ENCODE measurements around the gene E4F1. TPM values are rescaled to one million over a fixed set of nuclear protein-coding genes. Genes with fewer than 3 reads are reported as not detected.

E4F1 gene
- total and polyA plus RNA-seq, 2 donors (not counting 3 experiments of a cell fraction or from before 2014, with no cell fraction given), result 28.6 to 32.7 TPM

DNA sequence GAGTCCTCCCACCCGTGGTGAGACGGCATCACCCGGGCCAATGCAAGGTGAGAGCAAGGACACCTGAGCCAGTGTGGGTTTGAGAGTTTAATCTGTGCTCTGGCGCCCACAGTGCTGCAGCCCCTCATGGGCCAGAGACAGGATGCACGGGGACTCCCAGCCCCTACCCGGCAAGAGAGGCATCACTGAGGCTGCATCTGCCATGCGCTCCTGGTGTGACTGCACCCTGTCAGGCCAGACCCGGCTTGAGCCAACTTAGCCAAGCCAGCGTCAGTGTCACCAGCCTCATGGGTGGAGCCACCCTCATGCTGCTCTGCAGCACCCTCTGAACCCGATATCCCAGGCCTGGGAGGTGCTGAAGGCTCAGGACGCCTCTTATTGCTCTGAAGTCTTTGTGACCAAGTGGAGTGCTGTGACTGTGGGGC lies 11.5 kb upstream of the E4F1 start:
- CTCF ChIA-PET, result no interaction called here
- POLR2A ChIA-PET, result interaction anchor here (2.1 kb wide), 1 partner anchor 57 kb away, joined by 9 read pairs; the partner anchor contains the start of gene TRAF7
- Histone ChIP-seq H3K4me2 (ENCODE audit: insufficient read depth, low read length) (no peak overlapping the region), H3K4me1 (ENCODE audit: control insufficient read depth, extremely low read depth, insufficient read depth, low read length) (peaks cover 15% of the 10 kb centered on the region), H3K36me3 (ENCODE audit: control insufficient read depth in 2 of 2, extremely low read depth in 1 of 2, insufficient read depth in 2 of 2, low read length in 2 of 2) (peaks cover 0 to 19% of the 10 kb centered on the region in 2 experiments), H3K27me3 (ENCODE audit: control insufficient read depth in 2 of 2, insufficient read depth in 2 of 2, low read length in 2 of 2) (no peaks in the 10 kb centered on the region), H2AFZ (ENCODE audit: low read depth, low read length) (no peak overlapping the region), H3K9ac (replicated peaks; ENCODE audit: extremely low read depth, insufficient read depth, low read length) (no peak overlapping the region), H3K79me2 (ENCODE audit: control insufficient read depth, insufficient read depth, low read length) (peaks cover 25% of the 10 kb centered on the region), H4K20me1 (replicated peaks; ENCODE audit: control insufficient read depth, extremely low read depth, insufficient read depth, low read length) (no peaks in the 10 kb centered on the region), H3K9me3 (replicated peaks; ENCODE audit: control insufficient read depth, insufficient read depth, low read length) (no peaks in the 10 kb centered on the region), H3K4me3 (replicated peaks in 1 of 3; ENCODE audit: insufficient read depth in 1 of 3, low read depth in 1 of 3, low read length in 3 of 3) (no peak overlapping the region), H3K9me1 (replicated peaks; ENCODE audit: control insufficient read depth, extremely low read depth, insufficient read depth, low read length) (no peaks in the 10 kb centered on the region), H3K27ac (ENCODE audit: insufficient read depth, low read depth, low read length) (no peak overlapping the region)
- no TSS peak for BruUV-seq (replicated peaks)
- dilution Hi-C loops (cut with MboI; ENCODE audit: extremely low pct_ligation_motif_present, low sequenced_read_pairs), result no loop called here
- DNase-seq (ENCODE audit: low read depth, low spot score) (no peak), FAIRE-seq (no peak)
- intact Hi-C loops (cut with micrococcal nuclease), result no loop called here
- TF ChIP-seq EZH2 (IDR thresholded peaks at IDR 0.05; ENCODE audit: borderline replicate concordance, low read depth, low read length, severe bottlenecking), result no peak
- TF ChIP-seq MYC (IDR thresholded peaks at IDR 0.05; ENCODE audit: low read depth, low read length), result no peak
- no peak for TF ChIP-seq FOS (IDR thresholded peaks at IDR 0.05; ENCODE audit: borderline replicate concordance, insufficient read depth, low read length)
- TF ChIP-seq POLR2AphosphoS5 (IDR thresholded peaks at IDR 0.05; ENCODE audit: insufficient read depth, low read depth, low read length), result no peak
- TF ChIP-seq POLR2A (IDR thresholded peaks at IDR 0.05; ENCODE audit: low read depth, low read length), result no peak
- TF ChIP-seq, protein P1, sequence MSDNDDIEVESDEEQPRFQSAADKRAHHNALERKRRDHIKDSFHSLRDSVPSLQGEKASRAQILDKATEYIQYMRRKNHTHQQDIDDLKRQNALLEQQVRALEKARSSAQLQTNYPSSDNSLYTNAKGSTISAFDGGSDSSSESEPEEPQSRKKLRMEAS (IDR thresholded peaks at IDR 0.05; ENCODE audit: insufficient read depth, insufficient read length), result no peak
- TF ChIP-seq, protein P2, sequence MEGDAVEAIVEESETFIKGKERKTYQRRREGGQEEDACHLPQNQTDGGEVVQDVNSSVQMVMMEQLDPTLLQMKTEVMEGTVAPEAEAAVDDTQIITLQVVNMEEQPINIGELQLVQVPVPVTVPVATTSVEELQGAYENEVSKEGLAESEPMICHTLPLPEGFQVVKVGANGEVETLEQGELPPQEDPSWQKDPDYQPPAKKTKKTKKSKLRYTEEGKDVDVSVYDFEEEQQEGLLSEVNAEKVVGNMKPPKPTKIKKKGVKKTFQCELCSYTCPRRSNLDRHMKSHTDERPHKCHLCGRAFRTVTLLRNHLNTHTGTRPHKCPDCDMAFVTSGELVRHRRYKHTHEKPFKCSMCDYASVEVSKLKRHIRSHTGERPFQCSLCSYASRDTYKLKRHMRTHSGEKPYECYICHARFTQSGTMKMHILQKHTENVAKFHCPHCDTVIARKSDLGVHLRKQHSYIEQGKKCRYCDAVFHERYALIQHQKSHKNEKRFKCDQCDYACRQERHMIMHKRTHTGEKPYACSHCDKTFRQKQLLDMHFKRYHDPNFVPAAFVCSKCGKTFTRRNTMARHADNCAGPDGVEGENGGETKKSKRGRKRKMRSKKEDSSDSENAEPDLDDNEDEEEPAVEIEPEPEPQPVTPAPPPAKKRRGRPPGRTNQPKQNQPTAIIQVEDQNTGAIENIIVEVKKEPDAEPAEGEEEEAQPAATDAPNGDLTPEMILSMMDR (IDR thresholded peaks at IDR 0.05; ENCODE audit: extremely low read depth in 1 of 2, insufficient read depth in 1 of 2, low read depth in 1 of 2, low read length in 2 of 2), result no peak
- TF ChIP-seq JUN (IDR thresholded peaks at IDR 0.05; ENCODE audit: borderline replicate concordance, insufficient read depth, insufficient read length, low read depth), result no peak
- no peak for TF ChIP-seq GATA2 (IDR thresholded peaks at IDR 0.05; ENCODE audit: insufficient read depth, insufficient read length, low read depth, low read length)

Measured in endothelial cell of umbilical vein (primary cell).